NK-92 treated with Interleukin-12 subunit alpha and Interleukin-12 subunit beta, amount 100 ng/mL, for 24 hours (cell line): Measurements from ENCODE around the gene RUFY1.
"Not testable (repeated sequence)": the region's sequence is repeated elsewhere in the genome, so short reads cannot be mapped to it uniquely, and the experiment has no call there.

ENCODE experiments used
- DNase-seq: peaks from one replicate; lab custom pipeline; 2025; lab: John Stamatoyannopoulos, UW

The RUFY1 gene

GRCh38 chr5:179623003-179623905 lies 72.9 kb downstream of the RUFY1 start, which contains the start of gene HNRNPH1:
Gene HNRNPH1 (minus strand): TSS chr5:179623671. CDS start chr5:179623133, 538 bp downstream.
- peak; percentile 98 for DNase-seq

- peak; percentile 55 for DNase-seq
Measured at GRCh38 chr5:179623906-179624741, 73.8 kb downstream of the RUFY1 start.

DNA sequence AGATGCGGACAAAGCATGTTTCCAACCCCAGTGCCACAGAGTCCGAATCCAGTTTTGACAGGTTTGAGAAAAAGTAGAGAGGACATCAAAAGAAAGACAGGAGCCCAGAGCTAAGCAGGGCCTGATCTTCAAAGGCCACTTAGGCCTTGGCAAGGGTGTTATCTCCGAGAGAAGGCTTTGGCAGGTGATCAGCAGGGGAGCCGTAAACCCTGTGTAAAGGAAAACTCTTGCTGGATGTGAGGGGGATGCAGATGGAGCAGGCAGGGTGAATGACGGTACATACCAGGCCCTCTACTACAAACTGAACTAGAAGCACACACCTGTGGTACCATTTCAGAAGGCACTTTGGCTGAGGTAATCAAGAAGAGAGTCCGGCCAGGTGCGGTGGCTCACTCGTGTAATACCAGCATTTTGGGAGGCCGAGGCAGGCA lies 74.5 kb downstream of the RUFY1 start:
- DNase-seq, result no peak

GRCh38 chr5:179633501-179634369 lies 83.4 kb downstream of the RUFY1 start:
- DNase-seq, result not testable (repeated sequence)

- DNase-seq, result not testable (repeated sequence)
Measured at GRCh38 chr5:179634370-179635172, 84.2 kb downstream of the RUFY1 start.

- DNase-seq, result not testable (repeated sequence)
Measured at GRCh38 chr5:179639296-179639695, 88.9 kb downstream of the RUFY1 start.

- DNase-seq, result not testable (repeated sequence)
Measured at GRCh38 chr5:179641745-179642144, 91.4 kb downstream of the RUFY1 start.

- DNase-seq, result not testable (repeated sequence)
Measured at GRCh38 chr5:179642626-179643025, 92.3 kb downstream of the RUFY1 start.

GRCh38 chr5:179643141-179643920 lies 93.0 kb downstream of the RUFY1 start:
- not testable (repeated sequence) for DNase-seq

DNA sequence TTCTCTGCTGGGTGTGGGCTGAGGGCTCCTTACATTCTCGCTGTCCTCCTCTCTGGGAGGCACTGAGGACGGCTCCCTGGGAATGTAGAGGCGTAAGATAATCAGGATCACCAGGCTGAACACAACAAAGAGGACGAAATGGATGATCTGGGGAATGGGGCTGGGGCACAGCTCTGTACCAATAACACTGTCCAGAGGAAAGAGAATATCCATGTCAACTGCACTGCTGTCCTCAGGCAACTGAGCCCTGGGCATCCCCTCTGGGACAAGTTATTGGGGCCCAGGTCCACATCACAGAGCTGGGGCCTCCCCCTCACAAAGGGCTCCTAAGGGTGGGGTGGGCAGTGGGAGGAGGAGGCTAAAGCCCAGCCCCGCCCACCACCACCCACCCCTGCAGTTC lies 94.4 kb downstream of the RUFY1 start:
- DNase-seq, result not testable (repeated sequence)

DNA sequence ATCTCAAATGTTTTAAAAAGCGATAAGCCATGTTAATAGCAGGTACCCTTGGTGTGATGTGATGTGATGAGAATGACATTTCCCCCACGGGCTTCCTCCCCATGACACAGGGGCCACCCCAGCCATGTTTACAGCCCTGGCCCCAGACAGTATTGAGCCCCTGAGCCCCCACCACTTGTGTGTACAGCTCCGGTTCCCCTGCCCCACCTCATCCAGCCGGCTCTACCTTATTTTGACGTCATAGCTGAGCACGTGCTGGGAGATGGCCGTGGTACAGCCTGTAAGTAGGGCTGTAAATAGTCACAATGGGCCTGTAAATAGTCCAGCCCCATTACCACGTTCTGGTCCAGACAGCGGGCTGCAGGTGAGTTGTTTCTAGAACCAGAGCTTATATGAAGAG lies 98.1 kb downstream of the RUFY1 start:
- DNase-seq, result no peak

DNA sequence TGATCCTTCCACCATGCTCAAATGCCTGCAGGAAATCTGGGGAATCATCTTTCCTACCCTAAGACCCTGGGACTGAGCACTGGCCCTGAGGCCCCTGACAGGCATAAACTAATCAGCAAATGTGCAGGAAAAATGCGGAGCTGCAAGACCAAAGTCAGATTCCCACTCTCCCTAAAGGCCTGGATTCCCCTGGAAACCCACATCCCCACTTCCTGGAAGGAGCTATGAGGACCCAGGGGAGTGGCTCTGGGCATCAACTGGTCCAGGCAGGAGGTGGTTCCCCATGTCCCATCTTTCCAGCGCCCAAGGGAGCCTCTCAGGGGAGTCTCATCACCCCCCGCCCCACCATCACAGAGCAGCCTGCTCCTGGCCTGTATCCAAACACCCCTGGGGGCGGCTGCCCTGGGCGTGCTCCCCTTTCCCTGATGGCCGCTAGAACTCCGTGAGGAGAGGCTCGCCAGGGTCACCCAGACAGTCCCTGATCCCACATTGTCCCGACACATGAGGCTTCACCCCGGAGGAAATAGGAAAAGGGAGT lies 98.9 kb downstream of the RUFY1 start:
- not testable (repeated sequence) for DNase-seq

- not testable (repeated sequence) for DNase-seq
Measured at GRCh38 chr5:179650245-179650644, 99.9 kb downstream of the RUFY1 start.

GRCh38 chr5:179653135-179653534 lies 102.8 kb downstream of the RUFY1 start:
- not testable (repeated sequence) for DNase-seq

GRCh38 chr5:179657302-179658178 lies 107.2 kb downstream of the RUFY1 start:
- DNase-seq, result not testable (repeated sequence)

GRCh38 chr5:179658179-179658856 lies 108.0 kb downstream of the RUFY1 start:
- DNase-seq, result not testable (repeated sequence)
